DND-41 (cell line): ENCODE data around the gene UPF1.

Source experiments
- ATAC-seq: fragments of 200-7000 bp; cut with Tn5 transposase; 3 replicates; pipeline ENCODE4 v1.9.1; 2021; ENCODE audit warnings: low read depth; ENCODE audit not compliant: insufficient read depth
- DNase-seq: peaks from one replicate; pipeline ENCODE4 v3.0.0-alpha.2; 2020
- H2AFZ ChIP-seq: 2 replicates; pipeline ENCODE4 v1.6.0; 2012; ENCODE audit warnings: low read depth, low read length
- H3K27ac ChIP-seq: 2 replicates; pipeline ENCODE4 v1.5.1; 2012; ENCODE audit warnings: low read length, inconsistent platforms
- H3K27me3 ChIP-seq: fragments of 200-600 bp; sonication (generic); 2 replicates; pipeline ENCODE4 v1.6.0; 2012; ENCODE audit warnings: low read length, mild to moderate bottlenecking, inconsistent platforms; ENCODE audit not compliant: insufficient read depth, poor library complexity
- H3K36me3 ChIP-seq: 2 replicates; pipeline ENCODE4 v1.5.1; 2012; ENCODE audit warnings: low read length, inconsistent platforms; ENCODE audit not compliant: insufficient read depth
- H3K4me1 ChIP-seq: 2 replicates; pipeline ENCODE4 v1.5.1; 2012; ENCODE audit warnings: mild to moderate bottlenecking, low read length; ENCODE audit not compliant: insufficient read depth
- H3K4me2 ChIP-seq: 2 replicates; pipeline ENCODE4 v1.6.0; 2012; ENCODE audit warnings: mild to moderate bottlenecking, moderate library complexity, low read length, inconsistent platforms; ENCODE audit not compliant: insufficient read depth
- H3K4me3 ChIP-seq, 2 experiments: fragments of 200-600 bp in 1 of 2; shearing (Covaris generic) in 1 of 2; 2 replicates each; pipeline ENCODE4 v1.5.1; 2012 to 2016; ENCODE audit warnings: inconsistent platforms in 2 of 2, low read length in 2 of 2, mild to moderate bottlenecking in 2 of 2, low read depth in 1 of 2, moderate library complexity in 1 of 2
- H3K79me2 ChIP-seq: 2 replicates; pipeline ENCODE4 v1.6.0; 2012; ENCODE audit warnings: low read length, inconsistent platforms; ENCODE audit not compliant: insufficient read depth
- H3K9ac ChIP-seq: 2 replicates; pipeline ENCODE4 v1.6.0; 2012; ENCODE audit warnings: low read depth, mild to moderate bottlenecking, inconsistent platforms, low read length, moderate library complexity
- H3K9me3 ChIP-seq: 2 replicates; pipeline ENCODE4 v1.5.1; 2012; ENCODE audit warnings: low read length, moderate library complexity, mild to moderate bottlenecking, inconsistent platforms; ENCODE audit not compliant: insufficient read depth, severe bottlenecking
- H4K20me1 ChIP-seq: 2 replicates; pipeline ENCODE4 v1.6.0; 2012; ENCODE audit warnings: low read length; ENCODE audit not compliant: insufficient read depth
- CTCF ChIP-seq: IDR thresholded peaks from 2 replicates; pipeline ENCODE4 v1.5.1; 2012; ENCODE audit warnings: borderline replicate concordance, low read length, moderate library complexity, mild to moderate bottlenecking; ENCODE audit not compliant: poor library complexity, severe bottlenecking; ENCODE audit errors: extremely low read depth
- EZH2 ChIP-seq: IDR thresholded peaks from 3 replicates; pipeline ENCODE4 v1.6.1; 2012; ENCODE audit warnings: borderline replicate concordance, low read depth, mild to moderate bottlenecking, moderate library complexity, low read length, inconsistent platforms; ENCODE audit not compliant: severe bottlenecking

UPF1 gene

GRCh38 chr19:18833141-18833476 lies 1.4 kb downstream of the UPF1 start:
- peak overlapping the region; percentile 84 for H3K4me2 ChIP-seq
- ATAC-seq: no peak
- no peaks in the 10 kb centered on the region for H3K9me3 ChIP-seq
- no peak overlapping the region for H2AFZ ChIP-seq
- peak overlapping the region; percentile 91 for H3K27ac ChIP-seq
- H3K79me2 ChIP-seq: peaks cover 67% of the 10 kb centered on the region
- H3K36me3 ChIP-seq: peaks cover 56% of the 10 kb centered on the region
- peak overlapping the region; percentile 54 to 72 for H3K4me3 ChIP-seq
- peaks cover 57% of the 10 kb centered on the region for H4K20me1 ChIP-seq
- no peak for DNase-seq
- H3K4me1 ChIP-seq: peaks cover 50% of the 10 kb centered on the region
- H3K9ac ChIP-seq: peak overlapping the region; percentile 98
- no peaks in the 10 kb centered on the region for H3K27me3 ChIP-seq
- TF ChIP-seq CTCF: no peak
- TF ChIP-seq EZH2: no peak

- TF ChIP-seq CTCF: no peak
- no peak for TF ChIP-seq EZH2
- Histone ChIP-seq H3K27me3 (no peaks in the 10 kb centered on the region), H3K36me3 (peaks cover 62% of the 10 kb centered on the region), H3K79me2 (peaks cover 76% of the 10 kb centered on the region), H3K4me1 (peaks cover 50% of the 10 kb centered on the region), H3K9ac (peak overlapping the region; percentile 98), H3K9me3 (no peaks in the 10 kb centered on the region), H4K20me1 (peaks cover 64% of the 10 kb centered on the region), H3K27ac (peak overlapping the region; percentile 60), H2AFZ (no peak overlapping the region), H3K4me3 (peak overlapping the region; percentile 54 to 72; a peak in 3 of 4 replicates), H3K4me2 (peak overlapping the region; percentile 84)
- ATAC-seq (no peak), DNase-seq (no peak)
Measured at GRCh38 chr19:18833849-18834643, 2.3 kb downstream of the UPF1 start.

GRCh38 chr19:18834644-18834984 lies 2.9 kb downstream of the UPF1 start:
- H3K27me3 ChIP-seq: no peaks in the 10 kb centered on the region
- ATAC-seq: no peak
- peak overlapping the region; percentile 84 for H3K4me2 ChIP-seq
- H3K9me3 ChIP-seq: no peaks in the 10 kb centered on the region
- peaks cover 81% of the 10 kb centered on the region for H3K79me2 ChIP-seq
- no peak overlapping the region for H2AFZ ChIP-seq
- peaks cover 69% of the 10 kb centered on the region for H4K20me1 ChIP-seq
- H3K4me3 ChIP-seq: peak overlapping the region in 1 of 2 experiments; percentile 72; a peak in 2 of 4 replicates
- peak overlapping the region; percentile 98; the same call in 1 of the 2 replicates for H3K9ac ChIP-seq
- H3K4me1 ChIP-seq: peaks cover 50% of the 10 kb centered on the region
- DNase-seq: no peak
- TF ChIP-seq CTCF (no peak), EZH2 (no peak)
- peaks cover 67% of the 10 kb centered on the region for H3K36me3 ChIP-seq
- no peak overlapping the region for H3K27ac ChIP-seq
